GM23338 (cell line): ENCODE data around the gene APOL2.

Experiments used
- CREB1 ChIP-seq: fragments of 250-450 bp; sonication (Bioruptor Pico); IDR thresholded peaks from 2 replicates; pipeline ENCODE4 v1.5.0; 2020; ENCODE audit warnings: low read depth, mild to moderate bottlenecking, moderate library complexity
- ETS1 ChIP-seq: IDR thresholded peaks from 2 replicates; pipeline ENCODE4 v1.6.1; 2016; ENCODE audit warnings: antibody characterized with exemption
- EZH2 ChIP-seq: fragments of 200-600 bp; sonication (generic); IDR thresholded peaks from one replicate; pipeline ENCODE4 v1.8.0; 2017; ENCODE audit warnings: antibody characterized with exemption, mild to moderate bottlenecking, low read depth; ENCODE audit not compliant: unreplicated experiment
- EZH2phosphoT487 ChIP-seq: fragments of 200-600 bp; sonication (generic); IDR thresholded peaks from one replicate; pipeline ENCODE4 v1.8.1; 2018; ENCODE audit warnings: antibody characterized with exemption; ENCODE audit not compliant: unreplicated experiment
- JUNB ChIP-seq: IDR thresholded peaks from one replicate; pipeline ENCODE4 v1.6.1; 2016; ENCODE audit warnings: antibody characterized with exemption; ENCODE audit not compliant: unreplicated experiment
- NANOG ChIP-seq: IDR thresholded peaks from 2 replicates; pipeline ENCODE4 v1.6.1; 2016; ENCODE audit warnings: antibody characterized with exemption, borderline replicate concordance
- POLR2AphosphoS5 ChIP-seq: IDR thresholded peaks from 2 replicates; pipeline ENCODE4 v1.6.1; 2016; ENCODE audit warnings: antibody characterized with exemption, low read depth
- REST ChIP-seq: IDR thresholded peaks from one replicate; pipeline ENCODE4 v1.6.1; 2018; ENCODE audit warnings: antibody characterized with exemption; ENCODE audit not compliant: unreplicated experiment
- STAT1 ChIP-seq: IDR thresholded peaks from one replicate; pipeline ENCODE4 v1.6.1; 2016; ENCODE audit warnings: antibody characterized with exemption; ENCODE audit not compliant: unreplicated experiment
- ZNF114 ChIP-seq: fragments of 250-450 bp; sonication (Bioruptor Pico); IDR thresholded peaks from 2 replicates; pipeline ENCODE4 v1.5.0; 2020; ENCODE audit warnings: mild to moderate bottlenecking, moderate library complexity
- ZNF331 ChIP-seq: fragments of 250-450 bp; sonication (Bioruptor Pico); IDR thresholded peaks from 2 replicates; pipeline ENCODE4 v1.5.0; 2020; ENCODE audit warnings: low read depth, mild to moderate bottlenecking, moderate library complexity
- ZNF462 ChIP-seq: fragments of 250-450 bp; sonication (Bioruptor Pico); IDR thresholded peaks from 2 replicates; pipeline ENCODE4 v1.5.0; 2020; ENCODE audit warnings: mild to moderate bottlenecking, moderate library complexity
- TF ChIP-seq, protein P1 (sequence below), 2 experiments: fragments of 200-600 bp in 1 of 2; sonication (generic) in 1 of 2; conservative IDR thresholded peaks; 2 replicates each; pipeline versions ENCODE4 v1.5.1 to v1.6.1; 2016 to 2017; ENCODE audit warnings: antibody characterized with exemption in 2 of 2, low read depth in 2 of 2, mild to moderate bottlenecking in 2 of 2, moderate library complexity in 1 of 2

DNA sequence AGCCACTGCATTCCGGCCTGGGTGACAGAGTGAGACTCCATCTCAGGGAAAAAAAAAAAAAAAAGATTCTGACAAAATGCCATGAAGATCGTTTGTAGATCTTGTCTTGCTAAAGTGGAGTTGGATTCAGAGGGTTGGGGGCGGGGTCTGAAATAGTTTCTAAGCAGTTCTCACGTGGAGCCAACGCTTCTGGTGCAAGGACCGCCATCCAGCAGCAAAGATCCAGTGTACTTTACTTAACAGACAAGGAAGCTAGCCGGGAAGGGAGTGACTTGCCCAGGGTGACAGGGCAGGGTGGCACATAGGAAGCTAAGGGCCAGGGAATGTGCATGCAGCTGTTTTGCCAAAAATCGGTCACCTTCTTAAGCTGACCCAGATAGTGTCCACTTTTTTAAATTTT is 41.1 kb upstream of the APOL2 start:
- TF ChIP-seq, protein P1, sequence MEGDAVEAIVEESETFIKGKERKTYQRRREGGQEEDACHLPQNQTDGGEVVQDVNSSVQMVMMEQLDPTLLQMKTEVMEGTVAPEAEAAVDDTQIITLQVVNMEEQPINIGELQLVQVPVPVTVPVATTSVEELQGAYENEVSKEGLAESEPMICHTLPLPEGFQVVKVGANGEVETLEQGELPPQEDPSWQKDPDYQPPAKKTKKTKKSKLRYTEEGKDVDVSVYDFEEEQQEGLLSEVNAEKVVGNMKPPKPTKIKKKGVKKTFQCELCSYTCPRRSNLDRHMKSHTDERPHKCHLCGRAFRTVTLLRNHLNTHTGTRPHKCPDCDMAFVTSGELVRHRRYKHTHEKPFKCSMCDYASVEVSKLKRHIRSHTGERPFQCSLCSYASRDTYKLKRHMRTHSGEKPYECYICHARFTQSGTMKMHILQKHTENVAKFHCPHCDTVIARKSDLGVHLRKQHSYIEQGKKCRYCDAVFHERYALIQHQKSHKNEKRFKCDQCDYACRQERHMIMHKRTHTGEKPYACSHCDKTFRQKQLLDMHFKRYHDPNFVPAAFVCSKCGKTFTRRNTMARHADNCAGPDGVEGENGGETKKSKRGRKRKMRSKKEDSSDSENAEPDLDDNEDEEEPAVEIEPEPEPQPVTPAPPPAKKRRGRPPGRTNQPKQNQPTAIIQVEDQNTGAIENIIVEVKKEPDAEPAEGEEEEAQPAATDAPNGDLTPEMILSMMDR (conservative IDR thresholded peaks at IDR 0.05; ENCODE audit: low read depth in 2 of 2): no peak
- TF ChIP-seq EZH2 (no peak), EZH2phosphoT487 (no peak), POLR2AphosphoS5 (no peak), REST (no peak), STAT1 (no peak), NANOG (no peak), ETS1 (no peak), CREB1 (CRISPR knock-in tag) (no peak), JUNB (no peak), ZNF331 (CRISPR knock-in tag) (no peak), ZNF114 (CRISPR knock-in tag) (no peak), ZNF462 (no peak)
